Kidney (tissue), 14 donors: Measurements from ENCODE around the gene TMEM79. TPM values are rescaled to one million over a fixed set of nuclear protein-coding genes. Genes with fewer than 3 reads are reported as not detected.

ENCODE experiments used
- DNase-seq, 5 donors: peaks; one replicate each; pipeline ENCODE4 v3.0.0-alpha.2; 2013 to 2020
- FAIRE-seq: peaks from 2 replicates; lab custom pipeline; 2012; peaks lifted over from hg19 to GRCh38; lab: Jason Lieb, UNC
- H3K27ac ChIP-seq, 2 donors: one replicate each; pipeline ENCODE4 v1.7.0; 2013; ENCODE audit warnings: low read depth in 2 of 2, low read length in 2 of 2, inconsistent platforms in 1 of 2
- H3K27me3 ChIP-seq: one replicate; pipeline ENCODE4 v1.7.1; 2013; ENCODE audit warnings: low read length, inconsistent platforms; ENCODE audit not compliant: control insufficient read depth, insufficient read depth
- H3K36me3 ChIP-seq, 3 donors: one replicate each; pipeline versions ENCODE4 v1.7.0 to v1.7.1; 2013; ENCODE audit warnings: low read length in 3 of 3, control low read depth in 1 of 3, inconsistent platforms in 1 of 3; ENCODE audit not compliant: insufficient read depth in 3 of 3, control insufficient read depth in 2 of 3
- H3K4me1 ChIP-seq, 3 donors: one replicate each; pipeline versions ENCODE4 v1.7.0 to v1.7.1; 2013; ENCODE audit warnings: low read length in 3 of 3, inconsistent platforms in 1 of 3, low read depth in 1 of 3; ENCODE audit not compliant: control insufficient read depth in 2 of 3, insufficient read depth in 2 of 3
- H3K4me3 ChIP-seq, 3 donors: one replicate each; pipeline versions ENCODE4 v1.7.0 to v1.8.1; 2013; ENCODE audit warnings: low read length in 3 of 3, control low read depth in 1 of 3, inconsistent platforms in 1 of 3
- H3K9ac ChIP-seq, 3 donors: one replicate each; pipeline versions ENCODE4 v1.7.0 to v1.7.1; 2013; ENCODE audit warnings: low read length in 3 of 3, control low read depth in 1 of 3, inconsistent platforms in 1 of 3
- H3K9me3 ChIP-seq, 3 donors: one replicate each; pipeline versions ENCODE4 v1.7.0 to v1.7.1; 2013; ENCODE audit warnings: low read length in 3 of 3, control low read depth in 1 of 3, inconsistent platforms in 1 of 3; ENCODE audit not compliant: control insufficient read depth in 2 of 3, insufficient read depth in 1 of 3
- intact Hi-C: fragments of 100-400 bp; cut with DNase I; formaldehyde crosslinking; loops from one replicate; pipeline ENCODE4 v1.11.1; 2022
- polyA plus RNA-seq: library from polyadenylated mRNA; stranded (reverse); fragments of 350-450 nt; fragmentation: Illumina TruSeq; extraction: RNeasy Lipid Tissue Mini Kit (QIAGEN cat#74804); gene quantifications from one replicate; pipeline ENCODE4 v1.2.3, GENCODE V29; 2014; ENCODE audit warnings: low read depth, low replicate concordance; ENCODE audit not compliant: insufficient read depth
- total RNA-seq: library from RNA; stranded (reverse); fragmentation: NEBNext Ultra II Directional; extraction: Animal tissue kit (Norgen Biotek cat#: 25700); gene quantifications from one replicate; pipeline ENCODE4 v1.2.1, GENCODE V29; 2021
- TF ChIP-seq, protein P1 (sequence below): IDR thresholded peaks from 3 replicates; pipeline ENCODE4 v1.5.1; 2012; ENCODE audit warnings: mild to moderate bottlenecking, moderate library complexity, borderline replicate concordance; ENCODE audit not compliant: insufficient read depth; ENCODE audit errors: extremely low read depth
- donor health status: control.
- donor health status: control.
- donor health status: control.
- donor health status: control.
- donor health status: control.
- donor health status: DM: yes; HTN: yes; CAD: no.
- donor health status: Normal renal cell carcinoma (clear cell type).

The TMEM79 gene
- total and polyA plus RNA-seq, 2 donors from 2014 or later: 2.7 to 3.9 TPM

DNA sequence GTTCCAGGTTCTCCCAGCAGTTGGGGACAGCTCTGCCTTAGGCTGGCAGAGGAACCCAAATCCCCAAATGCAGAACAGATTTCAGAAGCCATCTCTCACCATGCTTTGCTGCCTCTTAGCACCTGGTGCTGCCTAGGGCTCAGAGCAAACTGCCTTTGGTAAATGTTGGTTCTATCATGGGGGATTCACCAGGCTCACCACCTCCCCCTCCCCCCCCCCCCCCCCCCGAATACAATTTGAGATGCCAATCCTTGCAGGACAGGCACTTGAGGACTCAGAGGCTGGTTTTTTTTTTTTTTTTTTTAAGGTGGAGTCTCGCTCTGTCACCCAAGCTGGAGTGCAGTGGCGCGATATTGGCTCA, 35.8 kb upstream of the TMEM79 start:
- H3K27ac ChIP-seq: no peak overlapping the region

DNA sequence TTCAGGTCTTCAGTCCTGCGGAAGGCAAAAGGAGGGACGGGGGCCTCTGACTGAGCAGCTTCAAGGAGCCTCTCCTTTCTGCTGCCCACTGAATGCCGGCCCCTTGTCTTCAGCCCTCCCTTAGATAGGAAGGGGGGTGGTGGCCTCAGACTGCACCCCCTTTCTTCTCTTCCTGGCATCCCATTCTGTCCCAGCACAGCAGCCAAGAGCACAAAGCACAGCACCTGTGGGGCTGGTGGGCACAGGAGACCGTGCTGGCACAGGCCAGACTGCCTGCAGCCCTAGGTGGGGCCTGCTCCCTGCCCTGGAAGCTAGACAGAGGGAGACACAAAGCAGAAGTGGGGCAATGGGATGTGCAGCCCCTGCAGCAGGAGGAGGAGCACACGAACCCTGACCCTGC, 34.5 kb upstream of the TMEM79 start:
- Histone ChIP-seq H3K4me3 (no peak overlapping the region), H3K9me3 (no peaks in the 10 kb centered on the region), H3K9ac (no peak overlapping the region), H3K4me1 (peaks cover 0 to 7% (median 0%) of the 10 kb centered on the region in 3 donors), H3K27ac (no peak overlapping the region), H3K36me3 (peaks cover 5 to 46% (median 25%) of the 10 kb centered on the region in 3 donors), H3K27me3 (no peaks in the 10 kb centered on the region)
- DNase-seq (no peak), FAIRE-seq (no peak)
- intact Hi-C loops: no loop called here
- TF ChIP-seq, protein P1, sequence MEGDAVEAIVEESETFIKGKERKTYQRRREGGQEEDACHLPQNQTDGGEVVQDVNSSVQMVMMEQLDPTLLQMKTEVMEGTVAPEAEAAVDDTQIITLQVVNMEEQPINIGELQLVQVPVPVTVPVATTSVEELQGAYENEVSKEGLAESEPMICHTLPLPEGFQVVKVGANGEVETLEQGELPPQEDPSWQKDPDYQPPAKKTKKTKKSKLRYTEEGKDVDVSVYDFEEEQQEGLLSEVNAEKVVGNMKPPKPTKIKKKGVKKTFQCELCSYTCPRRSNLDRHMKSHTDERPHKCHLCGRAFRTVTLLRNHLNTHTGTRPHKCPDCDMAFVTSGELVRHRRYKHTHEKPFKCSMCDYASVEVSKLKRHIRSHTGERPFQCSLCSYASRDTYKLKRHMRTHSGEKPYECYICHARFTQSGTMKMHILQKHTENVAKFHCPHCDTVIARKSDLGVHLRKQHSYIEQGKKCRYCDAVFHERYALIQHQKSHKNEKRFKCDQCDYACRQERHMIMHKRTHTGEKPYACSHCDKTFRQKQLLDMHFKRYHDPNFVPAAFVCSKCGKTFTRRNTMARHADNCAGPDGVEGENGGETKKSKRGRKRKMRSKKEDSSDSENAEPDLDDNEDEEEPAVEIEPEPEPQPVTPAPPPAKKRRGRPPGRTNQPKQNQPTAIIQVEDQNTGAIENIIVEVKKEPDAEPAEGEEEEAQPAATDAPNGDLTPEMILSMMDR: no peak

More for the DNA sequence above, 35.8 kb upstream of the TMEM79 start:
- peaks cover 4 to 36% (median 15%) of the 10 kb centered on the region in 3 donors for H3K36me3 ChIP-seq
- H3K9me3 ChIP-seq: no peaks in the 10 kb centered on the region
- TF ChIP-seq, protein P1: no peak
- H3K4me1 ChIP-seq: peaks cover 0 to 7% (median 0%) of the 10 kb centered on the region in 3 donors
- DNase-seq (no peak), FAIRE-seq (no peak)
- H3K27me3 ChIP-seq: no peaks in the 10 kb centered on the region
- H3K9ac ChIP-seq: no peak overlapping the region
- intact Hi-C loops: no loop called here
- no peak overlapping the region for H3K4me3 ChIP-seq

DNA sequence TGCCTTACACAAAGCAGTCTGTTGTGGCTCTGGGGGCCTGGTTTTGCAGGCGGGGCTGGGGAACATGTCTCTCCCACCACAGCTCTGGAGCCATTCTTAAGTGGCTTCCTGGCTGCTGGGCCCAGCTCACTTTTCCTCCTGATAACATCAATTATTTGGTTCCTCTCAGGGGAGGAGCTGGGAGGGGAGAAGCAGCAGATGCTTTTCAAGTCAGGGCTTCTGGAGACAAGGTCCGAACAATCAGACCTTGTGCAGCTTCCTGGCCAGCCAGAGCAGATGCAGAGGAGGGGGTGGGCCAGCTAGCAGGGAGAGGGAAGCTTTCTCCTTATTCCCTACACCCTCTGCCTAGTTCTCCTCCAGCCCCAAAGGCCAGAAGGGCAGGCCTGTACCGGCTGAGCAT, 32.6 kb upstream of the TMEM79 start:
- H3K27ac ChIP-seq: no peak overlapping the region
- FAIRE-seq: no peak
- H3K4me3 ChIP-seq: no peak overlapping the region
- intact Hi-C loops: no loop called here
- H3K27me3 ChIP-seq: no peaks in the 10 kb centered on the region
- TF ChIP-seq, protein P1: no peak
- peaks cover 5 to 49% (median 29%) of the 10 kb centered on the region in 3 donors for H3K36me3 ChIP-seq
- no peak overlapping the region for H3K9ac ChIP-seq
- no peaks in the 10 kb centered on the region for H3K9me3 ChIP-seq
- DNase-seq: no peak
- no peaks in the 10 kb centered on the region for H3K4me1 ChIP-seq

DNA sequence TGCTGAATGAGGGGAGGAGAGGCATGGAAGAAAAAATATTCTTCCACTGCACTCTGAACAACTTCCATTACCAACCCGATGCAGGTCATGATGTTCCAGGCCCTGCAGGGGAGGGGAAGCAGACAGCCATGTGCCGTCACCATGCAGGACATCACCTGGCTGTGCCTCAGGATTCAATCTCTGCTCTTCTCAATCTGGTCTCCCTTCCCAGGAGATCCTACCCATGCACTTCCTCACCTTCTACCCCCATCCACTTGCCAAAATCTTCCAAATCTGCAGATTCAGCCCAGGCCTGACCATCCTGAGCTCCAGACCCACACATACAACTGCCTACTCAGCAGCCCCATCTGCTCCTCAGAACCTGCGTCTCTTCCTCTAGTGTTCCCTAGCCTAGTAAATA, 30.5 kb upstream of the TMEM79 start:
- DNase-seq (no peak), FAIRE-seq (no peak)
- intact Hi-C loops: no loop called here
- Histone ChIP-seq H3K36me3 (peaks cover 5 to 67% (median 41%) of the 10 kb centered on the region in 3 donors), H3K9ac (no peak overlapping the region), H3K27ac (no peak overlapping the region), H3K4me1 (no peaks in the 10 kb centered on the region), H3K4me3 (no peak overlapping the region), H3K27me3 (no peaks in the 10 kb centered on the region), H3K9me3 (no peaks in the 10 kb centered on the region)
- TF ChIP-seq, protein P1: no peak
